Measurements from ENCODE around the gene UBE2D2.

DNA sequence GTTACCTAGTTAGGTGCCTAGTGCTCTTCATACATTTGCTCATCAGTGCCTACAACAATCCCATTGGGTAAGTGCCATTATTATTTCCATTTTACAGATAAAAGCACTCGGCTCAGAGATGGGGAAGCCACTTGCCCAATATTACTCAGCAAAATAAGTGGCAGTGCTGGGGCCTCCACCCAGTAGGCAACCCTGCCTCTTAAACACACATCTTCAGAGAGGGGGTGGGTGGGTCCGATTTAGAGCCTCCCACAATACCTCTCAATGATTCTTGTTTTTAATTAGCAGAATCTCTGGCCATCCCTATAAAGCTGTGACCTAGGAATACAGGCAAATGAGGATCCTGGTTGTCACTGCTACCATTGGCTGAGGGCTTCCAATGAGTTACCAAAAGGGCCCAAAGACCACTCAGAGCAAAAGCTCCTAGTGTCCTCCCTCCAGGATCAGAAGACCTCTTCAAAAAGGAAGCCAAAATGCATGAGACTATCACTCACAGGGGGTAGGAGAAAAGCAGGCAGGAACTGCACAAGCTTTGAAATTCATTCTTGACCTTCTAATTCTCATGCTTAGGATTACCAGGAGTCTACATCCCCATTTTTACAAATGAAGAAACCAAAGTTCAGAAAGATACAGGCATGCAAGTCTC, 36.1 kb upstream of the UBE2D2 start:
- TF ChIP-seq SIN3A (IDR thresholded peaks at IDR 0.05; ENCODE audit: low read depth, low read length) (no peak), KDM1A (IDR thresholded peaks at IDR 0.05; ENCODE audit: borderline replicate concordance) (no peak), CEBPB (IDR thresholded peaks at IDR 0.05; ENCODE audit: borderline replicate concordance in 1 of 2, low read depth in 2 of 2, low read length in 2 of 2) (no peak), STAT1 (conservative IDR thresholded peaks at IDR 0.05) (no peak), POLR2AphosphoS5 (IDR thresholded peaks at IDR 0.05; ENCODE audit: low read length) (no peak), POLR2A (IDR thresholded peaks at IDR 0.05; ENCODE audit: low read depth, low read length) (no peak), PML (IDR thresholded peaks at IDR 0.05; ENCODE audit: low read length) (no peak), CHD4 (IDR thresholded peaks at IDR 0.05) (no peak), CHD2 (IDR thresholded peaks at IDR 0.05; ENCODE audit: borderline replicate concordance, low read depth, low read length) (no peak)
- TF ChIP-seq, protein P1, sequence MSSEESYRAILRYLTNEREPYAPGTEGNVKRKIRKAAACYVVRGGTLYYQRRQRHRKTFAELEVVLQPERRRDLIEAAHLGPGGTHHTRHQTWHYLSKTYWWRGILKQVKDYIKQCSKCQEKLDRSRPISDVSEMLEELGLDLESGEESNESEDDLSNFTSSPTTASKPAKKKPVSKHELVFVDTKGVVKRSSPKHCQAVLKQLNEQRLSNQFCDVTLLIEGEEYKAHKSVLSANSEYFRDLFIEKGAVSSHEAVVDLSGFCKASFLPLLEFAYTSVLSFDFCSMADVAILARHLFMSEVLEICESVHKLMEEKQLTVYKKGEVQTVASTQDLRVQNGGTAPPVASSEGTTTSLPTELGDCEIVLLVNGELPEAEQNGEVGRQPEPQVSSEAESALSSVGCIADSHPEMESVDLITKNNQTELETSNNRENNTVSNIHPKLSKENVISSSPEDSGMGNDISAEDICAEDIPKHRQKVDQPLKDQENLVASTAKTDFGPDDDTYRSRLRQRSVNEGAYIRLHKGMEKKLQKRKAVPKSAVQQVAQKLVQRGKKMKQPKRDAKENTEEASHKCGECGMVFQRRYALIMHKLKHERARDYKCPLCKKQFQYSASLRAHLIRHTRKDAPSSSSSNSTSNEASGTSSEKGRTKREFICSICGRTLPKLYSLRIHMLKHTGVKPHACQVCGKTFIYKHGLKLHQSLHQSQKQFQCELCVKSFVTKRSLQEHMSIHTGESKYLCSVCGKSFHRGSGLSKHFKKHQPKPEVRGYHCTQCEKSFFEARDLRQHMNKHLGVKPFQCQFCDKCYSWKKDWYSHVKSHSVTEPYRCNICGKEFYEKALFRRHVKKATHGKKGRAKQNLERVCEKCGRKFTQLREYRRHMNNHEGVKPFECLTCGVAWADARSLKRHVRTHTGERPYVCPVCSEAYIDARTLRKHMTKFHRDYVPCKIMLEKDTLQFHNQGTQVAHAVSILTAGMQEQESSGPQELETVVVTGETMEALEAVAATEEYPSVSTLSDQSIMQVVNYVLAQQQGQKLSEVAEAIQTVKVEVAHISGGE (CRISPR knock-in tag; IDR thresholded peaks at IDR 0.05), result no peak
- TF ChIP-seq, protein P2, sequence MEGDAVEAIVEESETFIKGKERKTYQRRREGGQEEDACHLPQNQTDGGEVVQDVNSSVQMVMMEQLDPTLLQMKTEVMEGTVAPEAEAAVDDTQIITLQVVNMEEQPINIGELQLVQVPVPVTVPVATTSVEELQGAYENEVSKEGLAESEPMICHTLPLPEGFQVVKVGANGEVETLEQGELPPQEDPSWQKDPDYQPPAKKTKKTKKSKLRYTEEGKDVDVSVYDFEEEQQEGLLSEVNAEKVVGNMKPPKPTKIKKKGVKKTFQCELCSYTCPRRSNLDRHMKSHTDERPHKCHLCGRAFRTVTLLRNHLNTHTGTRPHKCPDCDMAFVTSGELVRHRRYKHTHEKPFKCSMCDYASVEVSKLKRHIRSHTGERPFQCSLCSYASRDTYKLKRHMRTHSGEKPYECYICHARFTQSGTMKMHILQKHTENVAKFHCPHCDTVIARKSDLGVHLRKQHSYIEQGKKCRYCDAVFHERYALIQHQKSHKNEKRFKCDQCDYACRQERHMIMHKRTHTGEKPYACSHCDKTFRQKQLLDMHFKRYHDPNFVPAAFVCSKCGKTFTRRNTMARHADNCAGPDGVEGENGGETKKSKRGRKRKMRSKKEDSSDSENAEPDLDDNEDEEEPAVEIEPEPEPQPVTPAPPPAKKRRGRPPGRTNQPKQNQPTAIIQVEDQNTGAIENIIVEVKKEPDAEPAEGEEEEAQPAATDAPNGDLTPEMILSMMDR (IDR thresholded peaks at IDR 0.05 in 2 of 3, conservative IDR thresholded peaks at IDR 0.05 in 1 of 3; ENCODE audit: control insufficient read depth in 2 of 3, extremely low read depth in 1 of 3, insufficient read depth in 1 of 3, low read depth in 3 of 3, low read length in 3 of 3), result no peak
